ENCODE measurements around the gene GPR17. TPM values are rescaled to one million over a fixed set of nuclear protein-coding genes. Genes with fewer than 3 reads are reported as not detected.
A peak's percentile ranks its signal among the peaks of the same experiment; 100 is the strongest.

GPR17 gene
- total RNA-seq, 1 experiment from 2014 or later = not detected

DNA sequence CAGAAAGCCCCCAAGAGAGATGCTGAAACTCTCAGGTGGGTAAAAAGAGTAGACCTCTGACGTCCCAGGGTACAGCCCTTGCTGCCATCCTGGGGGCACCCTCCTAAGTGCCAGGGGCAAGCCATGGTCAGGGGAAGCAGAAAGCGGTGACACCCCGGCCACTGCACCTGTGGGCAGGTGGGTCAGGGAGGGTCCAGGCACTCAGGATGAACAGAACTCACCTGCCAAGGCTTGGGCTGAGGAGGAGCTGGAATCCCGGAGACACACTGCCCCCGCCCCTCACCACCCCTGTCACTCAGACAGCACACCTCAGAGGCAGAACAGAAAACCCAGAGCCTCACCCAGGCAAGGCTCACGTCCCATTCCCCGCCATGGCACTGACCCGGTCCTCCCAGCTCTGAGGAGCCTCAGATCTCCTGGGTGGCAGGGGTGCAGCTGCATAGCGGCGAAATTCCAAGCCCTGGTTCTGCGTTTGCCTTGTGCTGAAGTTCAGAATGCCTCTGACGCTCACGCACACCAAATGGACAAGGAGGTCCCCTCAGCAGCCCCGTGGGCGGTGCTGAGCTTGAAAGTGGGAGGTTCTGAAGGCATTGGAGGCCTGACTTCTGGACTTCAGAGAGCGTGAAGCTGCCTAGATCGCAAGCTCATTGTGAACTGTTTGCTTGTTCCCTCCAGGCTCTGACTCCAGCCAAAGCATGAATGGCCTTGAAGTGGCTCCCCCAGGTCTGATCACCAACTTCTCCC lies 4.3 kb downstream of the GPR17 start:
- intact Hi-C loops (cut with micrococcal nuclease; ENCODE audit: unreplicated experiment) = no loop called here
- TF ChIP-seq CTCF (IDR thresholded peaks at IDR 0.05) = no peak; the same call in 1 of the 2 replicates
- TF ChIP-seq TCF7L2 (IDR thresholded peaks at IDR 0.05; ENCODE audit: low read depth, low read length) = no peak
- no peak for TF ChIP-seq POLR2AphosphoS5 (IDR thresholded peaks at IDR 0.05; ENCODE audit: low read depth, low read length)
- TF ChIP-seq, protein P1, sequence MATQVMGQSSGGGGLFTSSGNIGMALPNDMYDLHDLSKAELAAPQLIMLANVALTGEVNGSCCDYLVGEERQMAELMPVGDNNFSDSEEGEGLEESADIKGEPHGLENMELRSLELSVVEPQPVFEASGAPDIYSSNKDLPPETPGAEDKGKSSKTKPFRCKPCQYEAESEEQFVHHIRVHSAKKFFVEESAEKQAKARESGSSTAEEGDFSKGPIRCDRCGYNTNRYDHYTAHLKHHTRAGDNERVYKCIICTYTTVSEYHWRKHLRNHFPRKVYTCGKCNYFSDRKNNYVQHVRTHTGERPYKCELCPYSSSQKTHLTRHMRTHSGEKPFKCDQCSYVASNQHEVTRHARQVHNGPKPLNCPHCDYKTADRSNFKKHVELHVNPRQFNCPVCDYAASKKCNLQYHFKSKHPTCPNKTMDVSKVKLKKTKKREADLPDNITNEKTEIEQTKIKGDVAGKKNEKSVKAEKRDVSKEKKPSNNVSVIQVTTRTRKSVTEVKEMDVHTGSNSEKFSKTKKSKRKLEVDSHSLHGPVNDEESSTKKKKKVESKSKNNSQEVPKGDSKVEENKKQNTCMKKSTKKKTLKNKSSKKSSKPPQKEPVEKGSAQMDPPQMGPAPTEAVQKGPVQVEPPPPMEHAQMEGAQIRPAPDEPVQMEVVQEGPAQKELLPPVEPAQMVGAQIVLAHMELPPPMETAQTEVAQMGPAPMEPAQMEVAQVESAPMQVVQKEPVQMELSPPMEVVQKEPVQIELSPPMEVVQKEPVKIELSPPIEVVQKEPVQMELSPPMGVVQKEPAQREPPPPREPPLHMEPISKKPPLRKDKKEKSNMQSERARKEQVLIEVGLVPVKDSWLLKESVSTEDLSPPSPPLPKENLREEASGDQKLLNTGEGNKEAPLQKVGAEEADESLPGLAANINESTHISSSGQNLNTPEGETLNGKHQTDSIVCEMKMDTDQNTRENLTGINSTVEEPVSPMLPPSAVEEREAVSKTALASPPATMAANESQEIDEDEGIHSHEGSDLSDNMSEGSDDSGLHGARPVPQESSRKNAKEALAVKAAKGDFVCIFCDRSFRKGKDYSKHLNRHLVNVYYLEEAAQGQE (IDR thresholded peaks at IDR 0.05; ENCODE audit: insufficient read depth in 1 of 2, low read depth in 2 of 2, low read length in 1 of 2) = no peak
- no peak for TF ChIP-seq SIN3A (IDR thresholded peaks at IDR 0.05; ENCODE audit: borderline replicate concordance, insufficient read depth, low read depth, low read length)
- H3K27ac ChIP-seq (ENCODE audit: low read length) = no peak overlapping the region

GRCh38 chr2:127650785-127651380 lies 4.9 kb downstream of the GPR17 start:
- H3K4me1 ChIP-seq (ENCODE audit: control insufficient read depth, insufficient read depth, low read length) = peaks cover 6% of the 10 kb centered on the region; the same call in 1 of the 2 replicates

More for the DNA sequence above, 4.3 kb downstream of the GPR17 start:
- Histone ChIP-seq H3K36me3 (ENCODE audit: control insufficient read depth, insufficient read depth, low read length) (no peaks in the 10 kb centered on the region), H3K4me3 (ENCODE audit: low read depth in 2 of 2, low read length in 2 of 2) (no peak overlapping the region), H3K27me3 (ENCODE audit: control insufficient read depth, insufficient read depth, low read length) (no peaks in the 10 kb centered on the region), H3K9me3 (ENCODE audit: control insufficient read depth, insufficient read depth, low read depth, low read length) (no peaks in the 10 kb centered on the region), H3K4me1 (ENCODE audit: control insufficient read depth, insufficient read depth, low read length) (peaks cover 6% of the 10 kb centered on the region; the same call in 1 of the 2 replicates)
- in situ Hi-C loops (cut with HindIII; ENCODE audit: low pct_unique_long_range_greater_than_20kb, low sequenced_read_pairs) = no loop called here
- ChIA-PET CTCF (interaction anchor here (0.7 to 2.2 kb wide), 3 partner anchors 59 to 122 kb away, joined by 3 to 42 read pairs (median 3); no protein-coding TSS in a partner anchor), POLR2A (no interaction called here)
- ATAC-seq = peak; percentile 37
- DNase-seq (ENCODE audit: low read depth, low spot score) = no peak
- BruUV-seq (replicated peaks) = no TSS peak

More at GRCh38 chr2:127650785-127651380, 4.9 kb downstream of the GPR17 start:
- intact Hi-C loops (cut with micrococcal nuclease; ENCODE audit: unreplicated experiment) = no loop called here
- POLR2A ChIA-PET = no interaction called here
- H3K36me3 ChIP-seq (ENCODE audit: control insufficient read depth, insufficient read depth, low read length) = no peaks in the 10 kb centered on the region
- TF ChIP-seq CTCF (IDR thresholded peaks at IDR 0.05) = no peak
- TF ChIP-seq, protein P1 (IDR thresholded peaks at IDR 0.05; ENCODE audit: insufficient read depth in 1 of 2, low read depth in 2 of 2, low read length in 1 of 2) = no peak
- no peak for TF ChIP-seq TCF7L2 (IDR thresholded peaks at IDR 0.05; ENCODE audit: low read depth, low read length)
- no peak for TF ChIP-seq POLR2AphosphoS5 (IDR thresholded peaks at IDR 0.05; ENCODE audit: low read depth, low read length)
- TF ChIP-seq SIN3A (IDR thresholded peaks at IDR 0.05; ENCODE audit: borderline replicate concordance, insufficient read depth, low read depth, low read length) = no peak
- H3K4me3 ChIP-seq (ENCODE audit: low read depth in 2 of 2, low read length in 2 of 2) = no peak overlapping the region
- DNase-seq (ENCODE audit: low read depth, low spot score) (no peak), ATAC-seq (no peak)
- no TSS peak for BruUV-seq (replicated peaks)
- no peaks in the 10 kb centered on the region for H3K27me3 ChIP-seq (ENCODE audit: control insufficient read depth, insufficient read depth, low read length)
- H3K27ac ChIP-seq (ENCODE audit: low read length) = no peak overlapping the region
- in situ Hi-C loops (cut with HindIII; ENCODE audit: low pct_unique_long_range_greater_than_20kb, low sequenced_read_pairs) = no loop called here
- no peaks in the 10 kb centered on the region for H3K9me3 ChIP-seq (ENCODE audit: control insufficient read depth, insufficient read depth, low read depth, low read length)
- CTCF ChIA-PET = interaction anchor here (1.3 to 2.2 kb wide), 2 partner anchors 59 to 123 kb away, joined by 3 to 42 read pairs; no protein-coding TSS in a partner anchor
